GM12874 (cell line): ENCODE measurements around the gene WIF1.

Source experiments
- TF ChIP-seq, protein P1 (sequence below): IDR thresholded peaks from 2 replicates; pipeline ENCODE4 v1.5.1; 2011; ENCODE audit warnings: low read depth, mild to moderate bottlenecking, control low read depth, low read length, moderate library complexity; ENCODE audit not compliant: insufficient read depth

WIF1 gene

DNA sequence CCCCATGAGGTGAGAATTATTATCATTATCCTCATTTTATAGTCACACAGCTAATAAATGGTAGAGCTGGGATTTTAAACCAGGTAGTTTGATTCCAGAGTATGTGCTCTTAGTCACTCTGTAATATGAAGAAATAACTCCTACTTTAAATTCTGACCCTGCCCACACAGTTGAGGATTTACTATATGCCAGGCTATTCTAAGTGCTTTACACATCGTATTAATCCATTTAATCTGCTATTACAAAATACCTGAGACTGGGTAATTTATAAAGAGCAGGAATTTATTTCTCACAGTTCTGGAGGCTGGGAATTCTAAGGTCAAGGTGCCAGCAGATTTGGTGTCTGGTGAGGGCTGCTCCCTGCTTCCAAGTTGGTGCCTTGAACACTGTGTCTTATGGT is 19.6 kb upstream of the WIF1 start:
- TF ChIP-seq, protein P1, sequence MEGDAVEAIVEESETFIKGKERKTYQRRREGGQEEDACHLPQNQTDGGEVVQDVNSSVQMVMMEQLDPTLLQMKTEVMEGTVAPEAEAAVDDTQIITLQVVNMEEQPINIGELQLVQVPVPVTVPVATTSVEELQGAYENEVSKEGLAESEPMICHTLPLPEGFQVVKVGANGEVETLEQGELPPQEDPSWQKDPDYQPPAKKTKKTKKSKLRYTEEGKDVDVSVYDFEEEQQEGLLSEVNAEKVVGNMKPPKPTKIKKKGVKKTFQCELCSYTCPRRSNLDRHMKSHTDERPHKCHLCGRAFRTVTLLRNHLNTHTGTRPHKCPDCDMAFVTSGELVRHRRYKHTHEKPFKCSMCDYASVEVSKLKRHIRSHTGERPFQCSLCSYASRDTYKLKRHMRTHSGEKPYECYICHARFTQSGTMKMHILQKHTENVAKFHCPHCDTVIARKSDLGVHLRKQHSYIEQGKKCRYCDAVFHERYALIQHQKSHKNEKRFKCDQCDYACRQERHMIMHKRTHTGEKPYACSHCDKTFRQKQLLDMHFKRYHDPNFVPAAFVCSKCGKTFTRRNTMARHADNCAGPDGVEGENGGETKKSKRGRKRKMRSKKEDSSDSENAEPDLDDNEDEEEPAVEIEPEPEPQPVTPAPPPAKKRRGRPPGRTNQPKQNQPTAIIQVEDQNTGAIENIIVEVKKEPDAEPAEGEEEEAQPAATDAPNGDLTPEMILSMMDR = no peak

DNA sequence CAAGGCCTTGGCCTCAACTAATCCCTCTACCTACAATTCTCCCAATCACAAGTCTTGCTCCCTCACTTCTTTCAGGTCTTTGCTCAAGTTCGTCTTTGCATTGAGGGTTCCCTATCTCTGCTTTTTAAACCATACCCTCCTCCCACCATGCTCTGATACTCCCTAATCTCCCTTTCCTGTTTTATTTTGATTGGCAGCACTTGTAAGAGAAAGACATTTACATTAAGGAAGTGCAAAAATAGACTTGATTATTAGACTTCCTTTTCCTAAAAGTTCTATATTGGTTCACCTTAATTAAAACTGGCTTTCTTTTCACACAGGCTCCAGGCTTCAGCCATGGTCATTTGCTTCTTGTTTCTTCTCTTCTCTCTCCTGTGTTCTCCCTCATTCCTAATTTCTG is 18.3 kb upstream of the WIF1 start:
- TF ChIP-seq, protein P1 = no peak

DNA sequence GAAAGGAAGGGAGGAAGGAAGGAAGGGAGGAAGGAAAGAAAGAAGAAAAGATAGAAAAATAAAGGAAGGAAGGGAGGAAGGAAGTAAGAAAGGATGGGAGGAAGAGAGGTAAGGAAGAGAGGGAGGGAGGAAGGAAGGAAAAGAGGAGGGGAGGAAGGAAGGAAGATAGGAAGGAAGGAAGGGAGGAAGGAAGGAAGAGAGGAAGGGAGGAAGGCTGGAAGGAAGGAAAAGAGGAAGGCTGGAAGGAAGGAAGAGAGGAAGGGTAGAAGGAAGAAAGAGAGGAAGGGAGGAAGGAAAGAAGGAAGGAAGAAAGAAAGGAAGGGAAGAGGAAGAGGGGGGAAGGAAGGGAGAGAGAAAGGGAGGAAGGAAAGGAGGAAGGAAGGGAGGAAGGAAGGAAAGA is 12.8 kb upstream of the WIF1 start:
- TF ChIP-seq, protein P1 = no peak

DNA sequence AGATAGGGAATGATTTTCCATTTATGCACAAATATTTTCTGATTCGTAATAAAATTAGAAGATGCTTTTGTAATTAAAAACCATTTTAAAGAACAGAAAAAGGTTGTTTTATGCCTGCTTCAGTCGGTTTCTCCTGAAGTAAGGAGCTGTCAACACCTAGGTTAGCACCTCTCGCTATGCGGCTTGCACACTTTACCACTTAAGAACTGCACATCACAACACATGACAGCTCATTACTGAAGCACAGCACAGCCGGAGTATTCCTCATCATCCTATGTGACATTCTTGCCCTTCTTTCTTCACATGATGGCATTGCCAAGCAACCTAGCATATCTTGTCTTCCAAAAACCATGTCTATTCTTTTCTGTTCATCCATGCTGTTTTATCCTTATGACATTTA is 5.4 kb upstream of the WIF1 start:
- TF ChIP-seq, protein P1 = no peak

DNA sequence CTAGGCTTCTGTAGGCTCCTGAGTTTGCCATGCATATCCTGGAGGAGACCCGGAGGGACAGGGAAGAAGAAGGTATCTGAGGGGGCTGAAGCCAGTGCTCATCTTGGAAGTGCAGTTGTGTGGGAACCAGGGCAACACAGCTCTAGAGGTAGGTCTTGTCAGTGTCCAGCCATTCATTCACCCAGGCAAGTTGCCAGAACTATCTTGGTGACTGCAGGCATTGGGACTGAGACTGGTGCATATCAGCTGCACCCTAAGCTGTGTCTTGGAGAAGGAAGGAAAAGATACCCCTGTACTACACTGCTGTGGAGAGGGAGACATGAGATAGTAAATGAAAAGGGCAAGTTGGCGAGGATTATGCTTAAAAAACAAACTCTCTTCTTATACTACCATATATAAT is 4.9 kb upstream of the WIF1 start:
- TF ChIP-seq, protein P1 = no peak

DNA sequence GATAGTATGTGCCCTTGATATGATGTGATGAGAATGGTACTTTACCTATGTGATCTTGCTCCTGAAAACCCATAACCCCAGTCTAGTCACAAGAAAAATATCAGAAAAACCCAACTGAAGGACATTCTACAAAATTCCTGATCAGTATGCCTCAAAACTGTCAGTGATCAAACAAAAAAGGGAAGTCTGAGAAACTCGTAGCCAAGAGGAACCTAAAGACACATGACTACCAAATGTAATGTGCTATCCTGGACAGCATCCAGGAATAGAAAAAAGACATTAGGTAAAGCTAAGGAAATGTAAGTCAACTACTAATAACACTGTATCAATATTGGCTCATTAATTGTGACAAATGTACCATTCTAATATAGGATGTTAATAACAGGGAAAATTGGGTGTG is 4.1 kb upstream of the WIF1 start:
- TF ChIP-seq, protein P1 = no peak

DNA sequence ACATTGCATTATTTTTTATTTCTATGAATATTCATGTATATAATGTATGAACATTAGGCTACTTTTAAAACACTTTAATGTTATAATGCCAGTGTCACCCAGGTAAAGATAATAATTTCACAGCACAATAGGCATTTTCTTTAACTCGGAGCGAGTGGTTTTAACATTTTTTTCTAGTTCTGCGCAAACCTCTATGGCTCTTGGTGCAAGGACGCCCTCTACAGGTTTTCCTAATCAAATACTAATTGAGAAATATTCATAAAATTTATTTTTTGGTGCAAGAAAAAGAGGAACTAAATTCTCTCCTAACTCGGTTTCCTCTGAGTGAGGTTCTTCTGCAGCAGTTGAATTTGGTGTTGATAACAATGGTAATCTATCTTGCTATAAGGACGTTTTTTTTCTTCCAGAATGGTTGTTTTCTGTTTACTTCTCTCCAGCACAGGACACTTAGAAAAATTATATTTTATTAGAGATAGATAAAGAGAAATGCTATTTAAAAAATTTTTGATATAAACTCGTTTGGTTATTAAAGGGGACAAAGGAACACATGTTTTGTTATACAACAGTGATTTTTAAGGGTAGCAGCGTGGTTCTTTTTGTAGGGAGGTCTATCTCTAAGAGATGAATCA is 2.4 kb upstream of the WIF1 start:
- TF ChIP-seq, protein P1 = peak; percentile 45; the same call in 1 of the 2 replicates
